ENCODE measurements around the gene VAT1. TPM values are rescaled to one million over a fixed set of nuclear protein-coding genes. Genes with fewer than 3 reads are reported as not detected.

Gene VAT1
- total RNA-seq, 1 donor from 2014 or later: 267 TPM

GRCh38 chr17:43014649-43015542 lies 7.3 kb downstream of the VAT1 start:
- peaks cover 64% of the 10 kb centered on the region for H3K36me3 ChIP-seq
- H3K27me3 ChIP-seq: no peaks in the 10 kb centered on the region
- intact Hi-C loops (cut with DNase I): no loop called here
- H3K27ac ChIP-seq: peak overlapping the region; percentile 65
- ATAC-seq: no peak
- TF ChIP-seq CTCF (IDR thresholded peaks at IDR 0.05): no peak
- DNase-seq: no peak
- H3K4me3 ChIP-seq: no peak overlapping the region
- H3K9me3 ChIP-seq: no peaks in the 10 kb centered on the region
- H3K4me1 ChIP-seq: peaks cover 43% of the 10 kb centered on the region

DNA sequence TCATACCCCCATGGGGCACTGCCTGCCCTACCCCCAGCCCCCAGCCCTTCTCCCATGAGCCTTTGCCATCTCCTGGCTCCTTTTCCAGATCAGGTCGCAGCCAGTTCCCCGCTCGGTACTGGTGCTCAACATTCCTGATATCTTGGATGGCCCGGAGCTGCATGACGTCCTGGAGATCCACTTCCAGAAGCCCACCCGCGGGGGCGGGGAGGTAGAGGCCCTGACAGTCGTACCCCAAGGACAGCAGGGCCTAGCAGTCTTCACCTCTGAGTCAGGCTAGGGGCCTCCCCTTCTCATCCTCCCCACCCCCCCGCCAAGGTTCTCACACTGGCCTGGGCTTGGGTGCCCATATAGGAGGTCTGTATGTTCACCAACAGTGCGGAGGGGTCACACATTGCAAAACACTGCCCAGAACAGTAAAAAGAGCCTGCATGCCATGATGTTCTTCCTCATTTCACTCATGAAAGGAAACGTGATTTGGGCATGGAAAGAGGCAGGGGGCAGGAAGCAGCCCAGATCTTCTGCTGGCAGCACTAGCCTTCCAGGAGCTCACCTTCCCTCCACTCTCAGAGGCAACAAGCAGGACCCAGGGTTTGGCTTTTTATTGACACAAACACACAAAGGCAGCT lies 8.1 kb downstream of the VAT1 start:
- Histone ChIP-seq H3K27ac (peak overlapping the region; percentile 65), H3K4me3 (no peak overlapping the region), H3K9me3 (no peaks in the 10 kb centered on the region), H3K27me3 (no peaks in the 10 kb centered on the region), H3K36me3 (peaks cover 64% of the 10 kb centered on the region), H3K4me1 (peaks cover 35% of the 10 kb centered on the region)
- intact Hi-C loops (cut with DNase I): no loop called here
- DNase-seq: no peak
- TF ChIP-seq CTCF (IDR thresholded peaks at IDR 0.05): no peak
- no peak for ATAC-seq

GRCh38 chr17:43013296-43013695 lies 8.9 kb downstream of the VAT1 start:
- peaks cover 58% of the 10 kb centered on the region for H3K36me3 ChIP-seq

DNA sequence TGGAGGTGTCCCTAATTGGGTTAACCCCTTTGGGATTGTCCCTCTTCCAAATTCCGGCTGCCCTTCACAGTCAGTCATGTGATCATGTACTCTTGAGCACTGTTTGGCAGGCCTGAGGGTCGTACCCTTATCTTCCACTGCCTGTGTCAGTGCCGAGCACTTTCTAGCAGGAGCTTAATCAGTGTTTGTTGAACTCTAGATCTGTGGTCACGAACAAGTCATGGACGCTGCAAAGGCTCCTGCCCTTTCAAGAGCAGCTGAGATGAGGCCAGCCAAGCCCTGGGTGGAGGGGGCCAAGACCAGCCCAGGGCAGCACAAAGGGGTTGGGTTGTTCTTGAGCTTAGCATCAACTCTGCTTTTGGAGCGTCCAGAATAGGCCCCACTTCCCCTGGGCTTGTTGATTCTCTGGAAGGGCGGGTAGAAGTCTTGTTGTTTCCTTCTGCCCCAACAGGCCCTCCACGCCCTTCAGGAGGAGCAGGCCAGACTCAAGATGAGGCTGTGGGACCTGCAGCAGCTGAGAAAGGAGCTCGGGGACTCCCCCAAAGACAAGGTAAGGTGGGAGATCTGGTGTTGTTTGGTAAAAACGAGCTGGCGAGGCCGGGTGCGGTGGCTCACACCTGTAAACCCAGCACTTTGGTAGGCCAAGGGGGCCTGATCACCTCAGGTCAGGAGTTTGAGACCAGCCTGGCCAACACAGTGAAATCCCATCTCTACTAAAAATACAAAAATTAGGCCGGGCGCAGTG lies 10.3 kb downstream of the VAT1 start:
- H3K4me1 ChIP-seq: peaks cover 33% of the 10 kb centered on the region
- H3K4me3 ChIP-seq: no peak overlapping the region
- peaks cover 51% of the 10 kb centered on the region for H3K36me3 ChIP-seq
- no peak for DNase-seq
- H3K9me3 ChIP-seq: no peaks in the 10 kb centered on the region
- TF ChIP-seq CTCF (IDR thresholded peaks at IDR 0.05): no peak
- H3K27me3 ChIP-seq: no peaks in the 10 kb centered on the region
- intact Hi-C loops (cut with DNase I): no loop called here
- H3K27ac ChIP-seq: no peak overlapping the region
- ATAC-seq: no peak

More at GRCh38 chr17:43013296-43013695, 8.9 kb downstream of the VAT1 start:
- Histone ChIP-seq H3K9me3 (no peaks in the 10 kb centered on the region), H3K27ac (no peak overlapping the region), H3K4me1 (peaks cover 27% of the 10 kb centered on the region), H3K27me3 (no peaks in the 10 kb centered on the region), H3K4me3 (no peak overlapping the region)
- ATAC-seq: no peak
- TF ChIP-seq CTCF (IDR thresholded peaks at IDR 0.05): no peak
- DNase-seq: no peak
- intact Hi-C loops (cut with DNase I): no loop called here

GRCh38 chr17:43010667-43011308 lies 11.4 kb downstream of the VAT1 start:
- peaks cover 32% of the 10 kb centered on the region for H3K4me1 ChIP-seq
- H3K36me3 ChIP-seq: peaks cover 40% of the 10 kb centered on the region
- no peaks in the 10 kb centered on the region for H3K27me3 ChIP-seq
- intact Hi-C loops (cut with DNase I): no loop called here
- no peak overlapping the region for H3K4me3 ChIP-seq
- DNase-seq (no peak), ATAC-seq (no peak)
- TF ChIP-seq CTCF (IDR thresholded peaks at IDR 0.05): no peak
- H3K27ac ChIP-seq: no peak overlapping the region
- H3K9me3 ChIP-seq: no peaks in the 10 kb centered on the region

Data from upper lobe of right lung (tissue), 1 donor.